GM18511 (cell line): Measurements from ENCODE around the gene CENPM.

Experiments used
- ATAC-seq: cut with Tn5 transposase; IDR thresholded peaks from one replicate; pipeline ENCODE4 v1.9.1; 2021; ENCODE audit warnings: mild to moderate bottlenecking, moderate library complexity; ENCODE audit not compliant: unreplicated experiment

The CENPM gene

DNA sequence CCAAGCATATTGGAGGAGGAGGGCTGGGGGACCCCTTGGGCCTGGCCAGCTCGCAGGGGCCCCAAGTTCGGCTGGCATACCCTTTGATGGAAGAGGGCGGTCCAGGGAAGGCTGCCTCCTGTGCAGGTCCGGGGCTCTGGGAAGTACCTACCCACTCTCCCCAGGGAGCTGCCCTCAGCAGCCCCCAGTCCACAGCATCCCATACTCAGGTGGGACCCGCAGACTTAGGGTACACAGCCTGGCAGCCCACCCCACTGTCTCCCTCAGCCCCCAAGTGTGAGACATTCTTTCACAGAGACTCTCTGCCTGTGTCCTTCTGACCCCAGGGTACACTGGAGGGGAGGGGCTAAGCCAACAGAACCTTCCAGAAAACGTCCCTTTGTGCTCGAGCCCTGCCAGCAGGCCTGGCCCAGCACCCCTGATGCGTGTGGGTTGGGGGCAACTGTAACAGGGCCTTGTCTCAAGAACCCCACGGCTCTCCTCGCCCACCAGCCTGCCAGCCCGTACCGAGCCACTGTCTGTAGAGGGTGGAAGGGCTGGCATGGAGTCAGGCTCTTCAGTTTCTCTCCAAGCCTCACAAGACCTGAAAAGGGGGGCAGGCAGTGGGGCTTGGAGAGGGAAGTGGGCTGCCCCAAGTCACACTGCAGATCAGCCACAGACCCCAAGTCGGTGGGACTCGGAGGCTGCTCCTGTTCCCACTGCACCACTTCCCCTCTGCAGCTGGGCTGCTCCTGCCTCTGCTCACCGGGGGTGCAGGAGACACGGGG lies 13.4 kb downstream of the CENPM start:
- no peak for ATAC-seq

DNA sequence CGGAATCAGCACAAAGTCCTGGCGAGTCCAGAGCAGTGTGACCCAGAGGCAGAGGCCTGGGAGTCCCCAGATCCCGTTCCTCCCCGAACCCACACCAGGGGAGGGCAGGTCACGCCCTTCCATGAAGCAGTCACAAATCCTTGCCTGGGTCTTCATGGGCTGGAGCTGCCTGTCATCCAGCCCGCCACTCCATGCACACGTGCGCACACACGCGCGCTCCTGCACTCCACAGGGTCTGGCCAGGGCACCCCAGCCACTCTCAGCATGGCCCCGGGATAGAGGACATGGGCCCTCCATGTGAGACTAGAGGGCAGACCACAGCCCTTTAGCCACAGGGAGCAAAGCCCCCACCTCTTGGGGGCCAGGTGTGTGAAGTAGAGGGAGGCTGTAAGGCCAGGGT lies 14.6 kb downstream of the CENPM start:
- no peak for ATAC-seq

DNA sequence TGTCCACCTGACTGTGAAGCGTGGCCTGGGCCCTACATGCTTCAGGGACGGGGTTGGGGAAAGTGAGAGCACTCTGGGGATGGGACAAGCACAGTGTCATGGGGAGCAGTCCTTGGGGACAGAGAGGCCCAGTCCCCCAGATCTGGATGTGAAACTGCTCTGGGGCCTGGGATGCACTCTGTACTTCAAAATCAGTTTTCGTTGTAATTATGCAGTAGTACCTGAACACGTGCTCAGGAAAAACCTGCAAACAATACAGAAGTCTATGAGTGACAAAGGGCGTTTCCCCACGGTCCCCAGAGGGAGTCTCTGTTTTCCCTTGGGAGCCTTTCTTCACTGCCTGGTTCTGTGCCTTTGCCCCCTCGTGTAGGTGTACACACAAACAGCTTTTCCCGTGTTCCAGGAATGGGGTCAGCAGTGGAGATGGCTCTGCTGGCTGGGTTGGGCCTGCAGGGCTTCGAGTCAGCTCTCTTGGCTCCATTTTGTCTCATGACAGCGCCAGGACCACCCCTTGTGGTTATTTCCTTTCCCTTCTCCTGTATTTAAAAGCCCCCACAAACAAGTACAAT lies 15.2 kb downstream of the CENPM start:
- no peak for ATAC-seq

DNA sequence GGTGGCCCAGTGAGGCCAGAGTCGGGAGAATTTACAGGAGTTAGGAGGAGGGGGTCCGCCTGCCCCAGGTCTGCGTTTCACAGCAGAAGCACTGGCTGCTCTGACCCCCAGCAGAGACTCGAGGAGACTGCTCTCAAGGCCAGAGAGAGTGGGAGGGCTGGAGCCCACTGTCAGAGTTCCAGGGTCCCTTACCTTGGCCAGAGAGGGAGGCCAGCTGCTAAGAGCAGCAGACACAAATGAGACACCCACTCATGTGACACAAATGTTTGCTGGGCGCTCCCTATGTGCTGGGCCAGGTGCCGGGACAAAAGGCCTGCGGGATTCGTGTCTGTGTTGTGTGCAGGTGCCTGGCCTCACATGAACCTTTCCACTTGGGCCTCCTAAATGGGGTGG lies 17.5 kb downstream of the CENPM start:
- no peak for ATAC-seq

DNA sequence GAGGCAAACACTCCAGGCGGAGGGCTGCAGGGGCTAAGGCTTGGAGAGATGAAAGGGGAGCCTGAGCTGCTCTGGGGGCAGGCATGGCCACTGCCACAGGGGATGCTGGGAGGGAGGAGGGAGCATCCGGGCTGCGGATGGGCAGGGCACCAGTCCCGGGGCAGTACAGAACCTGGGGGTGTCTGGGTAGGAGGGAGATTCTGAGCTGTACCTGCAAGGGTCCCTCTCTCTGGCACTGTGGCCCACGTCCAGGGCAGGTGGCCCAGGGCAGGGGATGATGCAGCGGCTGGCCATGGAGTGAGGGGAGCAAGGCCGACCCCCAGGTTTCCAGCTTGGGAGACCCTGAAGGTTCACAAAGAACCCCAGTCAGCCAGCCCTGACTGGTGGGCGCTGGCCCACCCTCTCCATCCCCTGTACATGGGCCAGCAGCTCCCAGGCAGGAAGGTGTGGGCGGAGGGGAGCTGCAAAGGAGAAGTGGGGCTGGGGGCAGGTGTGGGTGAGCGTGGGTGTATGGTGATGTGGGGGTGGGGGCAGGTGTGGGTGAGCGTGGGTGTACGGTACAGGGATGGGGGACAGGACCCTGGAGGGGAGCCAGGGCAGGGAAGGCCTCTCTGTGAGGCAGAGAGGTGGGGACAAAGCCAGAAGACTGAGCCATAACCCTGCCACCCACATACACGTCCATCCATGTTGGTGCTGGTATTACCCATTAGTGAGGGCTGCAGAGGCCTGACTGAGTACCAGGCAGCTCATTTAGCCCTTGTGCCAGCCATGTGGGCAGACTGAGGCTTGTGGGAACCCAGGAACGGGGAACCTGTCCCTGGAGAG lies 18.1 kb downstream of the CENPM start:
- ATAC-seq = no peak

DNA sequence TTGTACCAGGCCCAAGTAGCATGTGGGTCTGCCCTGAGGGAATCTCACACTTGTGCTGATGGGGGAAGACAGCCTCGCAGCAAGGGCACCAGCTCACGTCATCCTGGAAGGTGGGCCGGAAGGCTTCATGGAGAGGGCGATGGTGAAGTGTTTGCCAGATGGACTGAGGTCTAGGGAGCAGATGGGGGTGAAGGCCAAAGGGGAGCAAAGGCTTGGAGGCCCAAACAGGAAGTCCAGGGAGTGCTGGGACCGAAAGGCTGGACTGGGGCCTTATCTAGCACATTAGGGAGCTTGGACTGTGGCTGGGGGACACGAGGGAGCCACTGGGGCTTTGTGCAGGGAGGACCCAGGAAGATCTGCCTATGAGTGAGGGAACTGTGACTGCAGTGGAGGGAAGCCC lies 19.1 kb downstream of the CENPM start:
- ATAC-seq = no peak

DNA sequence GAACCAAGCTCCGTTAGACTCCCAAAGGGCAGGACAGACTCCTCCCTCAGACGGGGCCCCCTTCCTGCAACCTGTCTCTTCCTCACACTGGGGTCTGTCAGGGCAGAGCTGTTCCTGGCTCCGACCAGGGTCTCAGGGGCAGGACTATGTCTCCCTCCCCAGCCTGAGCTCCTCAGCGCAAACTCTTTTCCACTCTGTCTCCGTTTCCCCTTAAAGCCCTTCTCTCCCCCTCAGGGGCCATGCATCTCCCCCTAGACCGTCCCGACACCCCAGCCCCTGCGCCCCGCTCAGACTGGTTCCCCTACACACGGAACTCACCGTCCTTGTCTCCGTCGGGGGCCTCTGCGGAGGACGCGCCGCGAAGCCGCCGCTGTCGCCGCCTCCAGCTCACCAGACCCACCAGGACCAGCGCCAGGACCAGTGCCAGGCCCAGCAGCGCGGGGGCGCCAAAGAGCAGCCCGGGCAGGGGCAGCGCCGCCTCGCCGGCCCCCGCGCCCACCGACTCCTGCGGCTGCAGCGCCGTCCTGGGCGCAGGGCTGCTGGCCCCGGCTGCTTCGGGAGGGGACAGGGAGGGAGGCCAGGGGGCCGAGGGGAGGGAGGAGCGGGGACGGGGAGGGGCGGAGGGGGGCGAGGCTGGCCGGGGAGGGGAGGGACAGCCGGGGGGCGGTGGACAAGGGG lies 21.0 kb downstream of the CENPM start:
- peak; percentile 45 for ATAC-seq

DNA sequence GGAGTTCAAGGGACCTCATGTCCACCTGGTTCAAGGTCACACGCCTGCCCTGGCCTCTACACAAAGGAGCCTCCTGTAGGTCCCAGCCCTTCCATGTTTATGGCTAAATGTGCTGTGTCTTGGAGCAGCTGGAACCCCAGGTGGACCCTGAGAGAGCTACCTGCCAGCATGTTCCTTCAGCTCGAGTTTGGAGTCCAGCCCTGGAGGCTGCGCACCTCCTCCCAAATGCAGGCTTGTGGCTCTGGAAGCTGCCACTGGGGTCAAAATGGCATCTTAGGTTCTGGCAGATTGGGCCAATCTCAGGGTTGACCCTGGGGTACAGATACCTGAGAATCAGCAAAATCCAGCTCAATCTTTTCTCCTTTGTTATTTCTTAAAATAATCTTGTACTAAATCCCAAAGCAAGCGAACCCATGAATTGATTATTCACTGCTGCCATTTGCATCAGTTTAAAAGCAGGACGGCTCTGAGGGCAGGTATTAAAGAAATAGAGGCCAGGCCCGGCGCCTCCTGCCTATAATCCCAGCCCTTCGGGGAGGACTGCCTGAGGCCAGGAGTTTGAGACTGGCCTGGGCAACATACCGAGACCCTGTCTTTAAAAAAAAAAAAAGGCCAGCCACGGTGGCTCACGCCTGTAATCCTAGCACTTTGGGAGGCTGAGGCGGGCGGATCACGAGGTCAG lies 23.2 kb downstream of the CENPM start:
- ATAC-seq = no peak

DNA sequence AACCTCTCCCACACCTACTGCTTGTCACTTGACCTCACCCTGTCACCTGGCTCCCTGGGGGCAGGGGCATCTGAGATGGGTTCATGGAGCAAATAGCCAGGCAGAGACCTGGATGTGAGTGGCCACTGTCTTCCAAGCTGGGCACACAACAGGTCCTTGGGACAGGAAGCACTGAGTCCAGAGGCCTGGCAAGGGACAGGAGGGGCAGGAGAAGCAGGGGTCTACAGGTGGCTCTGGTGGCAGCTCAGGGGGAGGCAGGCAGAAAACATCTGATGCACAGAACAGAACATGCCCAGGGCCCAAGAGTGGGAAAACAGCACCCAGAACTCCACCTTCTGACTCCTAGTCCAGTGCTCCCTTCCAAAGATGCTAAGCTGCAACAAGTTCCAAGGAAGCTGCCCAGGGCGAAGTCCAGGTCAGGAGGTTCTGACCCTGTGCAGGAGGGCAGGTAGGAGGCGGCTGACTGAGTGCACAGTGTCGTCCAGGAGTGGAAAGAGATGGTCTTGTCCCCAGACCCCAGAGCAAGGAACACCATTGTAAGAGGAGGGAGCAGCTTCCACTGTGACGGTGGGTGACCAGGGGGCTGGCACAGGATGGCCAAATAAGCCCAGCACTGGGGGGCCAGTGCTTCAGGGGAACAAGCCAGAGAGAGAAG lies 23.9 kb downstream of the CENPM start:
- ATAC-seq = no peak

DNA sequence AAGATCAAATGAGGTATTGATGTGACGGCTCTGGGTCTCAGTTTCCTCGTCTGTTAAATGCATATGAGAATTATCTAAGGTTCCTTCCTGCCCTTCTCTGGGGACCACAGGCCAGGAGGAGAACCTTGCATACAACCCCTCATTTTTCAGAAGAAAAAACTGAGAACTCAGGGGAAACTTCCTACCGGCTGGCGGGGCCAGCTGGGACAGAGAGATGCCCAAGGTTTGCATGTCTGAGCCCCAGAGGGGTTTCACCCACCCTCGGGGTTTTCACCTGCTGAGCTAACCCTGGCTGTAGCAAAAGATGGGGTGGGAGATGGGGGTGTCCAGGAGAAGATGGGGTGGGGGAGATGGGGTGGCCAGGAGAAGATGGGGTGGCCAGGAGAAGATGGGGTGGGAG lies 24.6 kb downstream of the CENPM start:
- ATAC-seq = no peak

DNA sequence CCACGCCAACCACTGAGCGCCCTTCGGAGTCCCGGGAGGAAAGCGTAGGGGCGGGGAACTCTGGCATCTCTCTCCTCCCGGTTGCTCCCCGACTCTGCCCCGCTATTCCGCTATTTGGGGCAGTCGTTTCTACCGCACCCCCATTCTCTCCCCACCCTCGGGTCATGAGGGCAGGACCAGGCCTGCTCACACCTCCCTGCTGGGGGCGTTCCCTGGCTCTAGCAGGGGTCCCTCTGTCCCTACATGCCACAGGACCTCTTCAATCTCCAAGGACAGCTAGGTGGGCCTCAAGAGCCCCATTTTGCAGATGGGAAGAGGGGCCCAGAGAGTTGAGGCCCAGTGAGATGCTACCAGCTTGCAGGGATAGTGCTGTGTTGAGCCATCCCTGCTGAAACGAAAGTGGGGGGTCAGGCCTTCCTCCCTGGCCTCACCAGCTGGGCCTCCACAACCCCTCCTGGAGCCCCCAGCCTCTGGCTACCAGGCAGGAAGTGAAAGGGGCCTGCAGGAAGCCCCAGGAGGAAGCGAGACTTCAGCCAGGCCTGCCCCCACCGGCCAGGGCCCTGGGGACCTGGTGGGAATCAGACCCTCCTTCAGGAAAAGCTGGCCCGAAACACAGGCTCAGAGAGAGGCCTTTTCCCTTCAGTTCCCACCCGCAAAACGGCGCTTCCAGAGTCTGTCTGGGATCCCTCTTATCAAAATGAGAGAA lies 26.5 kb downstream of the CENPM start:
- peak; percentile 32 for ATAC-seq

DNA sequence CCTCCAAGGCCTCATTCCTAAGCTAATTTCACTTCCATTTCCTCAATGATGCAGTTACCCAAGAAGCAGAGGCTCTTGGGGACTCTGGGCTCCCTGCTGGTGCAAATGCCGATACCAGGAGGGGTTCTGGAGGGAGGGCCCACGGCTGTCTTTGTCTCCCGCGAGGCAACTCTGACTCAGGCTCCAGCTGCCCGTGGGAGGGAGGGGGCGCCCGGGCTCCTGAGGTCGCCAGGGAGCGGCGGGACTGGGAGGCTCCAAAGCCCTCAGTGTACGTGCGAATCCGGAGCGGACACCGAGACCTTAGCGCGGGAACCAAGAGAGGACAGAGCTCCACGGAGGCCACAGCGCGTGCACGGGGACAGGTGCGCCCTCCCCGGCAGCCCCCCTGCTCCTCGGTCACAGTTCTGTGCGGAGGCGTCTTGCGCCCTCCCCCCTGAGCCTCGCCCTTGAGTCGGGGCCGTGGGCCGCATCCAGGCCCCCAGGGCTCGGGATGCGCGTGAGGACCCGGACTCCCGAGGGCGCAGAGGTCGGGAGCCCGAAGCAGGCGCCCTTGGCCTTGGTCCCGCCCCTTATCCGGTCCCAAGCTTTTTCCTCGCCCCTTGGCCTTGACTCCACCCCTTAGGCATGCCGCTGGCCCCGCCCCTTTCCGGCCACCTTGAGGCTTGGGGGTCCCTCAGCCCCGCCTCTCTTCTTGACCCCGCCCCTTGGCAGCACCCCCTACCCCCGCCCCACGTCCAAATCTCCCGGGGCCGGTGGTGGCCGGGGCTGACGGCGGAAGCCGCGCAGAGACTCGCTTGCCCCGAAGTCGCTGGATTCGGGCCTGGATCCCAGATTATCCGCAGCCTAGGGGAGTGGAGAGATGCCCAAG lies 27.4 kb downstream of the CENPM start:
- ATAC-seq = peak; percentile 58

DNA sequence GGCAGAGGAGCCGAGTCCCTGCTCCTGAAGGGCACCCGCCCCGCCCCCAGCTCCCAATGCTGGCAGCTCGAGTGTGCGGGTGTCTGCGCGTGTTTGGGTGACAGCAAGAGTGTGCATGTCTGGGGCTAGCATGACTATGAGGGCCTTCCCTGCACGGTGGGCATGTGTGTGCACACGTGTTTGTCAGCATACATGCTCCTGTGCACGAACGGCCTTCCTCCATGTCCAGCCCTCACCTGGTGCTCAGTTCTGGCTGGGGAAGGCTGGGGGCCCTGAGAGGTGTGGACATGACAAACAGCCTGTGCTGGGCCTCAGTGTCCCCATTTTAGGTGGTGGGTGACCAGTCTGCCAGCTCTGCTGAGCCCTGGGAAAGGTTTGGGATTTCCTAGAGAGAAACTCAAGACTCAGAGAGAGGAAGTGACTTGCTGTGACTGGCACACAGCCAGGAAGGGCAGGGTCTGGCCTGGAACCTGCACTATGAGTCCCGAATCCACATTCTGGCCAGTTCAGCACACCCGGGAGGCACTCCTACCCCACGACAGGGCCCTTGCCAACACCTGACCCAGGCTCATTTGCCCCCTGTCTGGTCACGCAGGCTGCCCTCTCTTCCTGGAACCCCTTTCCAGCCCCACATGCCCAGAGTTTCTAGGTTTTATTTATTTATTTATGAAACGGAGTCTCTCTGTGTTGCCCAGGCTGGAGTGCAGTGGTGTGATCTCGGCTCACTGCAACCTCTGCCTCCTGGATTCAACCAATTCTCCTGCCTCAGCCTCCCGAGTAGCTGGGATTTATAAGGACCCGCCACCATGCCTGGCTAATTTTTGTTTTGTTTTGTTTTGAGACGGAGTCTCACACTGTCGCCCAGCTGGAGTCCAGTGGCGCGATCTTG lies 28.8 kb downstream of the CENPM start:
- no peak for ATAC-seq

DNA sequence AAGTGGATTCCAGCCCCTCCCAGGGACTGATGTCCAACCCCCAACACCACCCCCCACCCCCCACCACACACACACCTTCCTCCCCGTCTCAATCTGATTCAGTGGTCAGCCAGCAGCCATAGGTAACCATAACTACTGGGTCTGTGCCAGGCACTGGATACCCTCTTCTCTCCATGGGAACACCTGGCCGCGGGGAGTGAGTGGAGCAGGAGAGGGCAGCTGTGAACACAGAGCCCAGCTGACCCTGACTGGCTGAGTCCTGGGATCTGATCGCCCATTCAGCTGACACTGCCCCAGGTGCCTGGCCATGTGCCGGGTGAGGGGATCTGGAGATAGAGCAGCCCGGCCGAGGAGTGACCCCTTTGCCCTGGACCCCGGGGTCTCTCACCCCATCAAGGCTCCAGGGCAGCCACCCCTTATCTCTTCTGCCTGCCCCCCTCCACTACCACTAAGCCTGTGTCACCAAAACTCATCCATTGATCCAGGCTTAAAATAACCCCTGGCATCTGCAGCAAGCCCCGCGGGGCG lies 29.5 kb downstream of the CENPM start:
- no peak for ATAC-seq

DNA sequence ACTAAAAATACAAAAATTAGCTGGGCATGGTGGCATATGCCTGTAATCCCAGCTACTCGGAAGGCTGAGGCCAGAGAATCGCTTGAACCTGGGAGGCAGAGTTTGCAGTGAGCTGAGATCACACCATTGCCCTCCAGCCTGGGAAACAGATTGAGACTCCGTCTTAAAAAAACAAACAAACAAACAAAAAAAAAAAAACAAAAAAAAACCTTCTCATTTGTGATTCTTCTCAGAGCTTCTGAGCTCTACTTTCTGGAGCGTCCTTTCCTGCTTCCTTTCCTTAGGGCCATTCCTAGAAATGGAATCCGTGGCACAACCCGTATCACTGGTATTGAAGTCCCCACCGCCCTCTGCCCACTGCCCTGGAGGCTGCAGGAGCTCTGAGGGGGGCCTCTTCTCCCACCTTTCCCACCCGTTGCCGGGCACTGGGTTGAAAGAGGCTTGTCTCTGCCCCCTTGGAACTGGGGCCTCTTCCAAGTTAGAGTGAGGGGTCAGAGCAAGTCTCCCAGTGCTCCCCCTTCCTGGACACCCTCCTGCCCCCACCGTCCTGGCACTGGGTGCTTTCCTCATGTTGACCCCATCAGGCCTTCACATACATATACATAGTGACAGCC lies 30.1 kb downstream of the CENPM start:
- ATAC-seq = no peak

DNA sequence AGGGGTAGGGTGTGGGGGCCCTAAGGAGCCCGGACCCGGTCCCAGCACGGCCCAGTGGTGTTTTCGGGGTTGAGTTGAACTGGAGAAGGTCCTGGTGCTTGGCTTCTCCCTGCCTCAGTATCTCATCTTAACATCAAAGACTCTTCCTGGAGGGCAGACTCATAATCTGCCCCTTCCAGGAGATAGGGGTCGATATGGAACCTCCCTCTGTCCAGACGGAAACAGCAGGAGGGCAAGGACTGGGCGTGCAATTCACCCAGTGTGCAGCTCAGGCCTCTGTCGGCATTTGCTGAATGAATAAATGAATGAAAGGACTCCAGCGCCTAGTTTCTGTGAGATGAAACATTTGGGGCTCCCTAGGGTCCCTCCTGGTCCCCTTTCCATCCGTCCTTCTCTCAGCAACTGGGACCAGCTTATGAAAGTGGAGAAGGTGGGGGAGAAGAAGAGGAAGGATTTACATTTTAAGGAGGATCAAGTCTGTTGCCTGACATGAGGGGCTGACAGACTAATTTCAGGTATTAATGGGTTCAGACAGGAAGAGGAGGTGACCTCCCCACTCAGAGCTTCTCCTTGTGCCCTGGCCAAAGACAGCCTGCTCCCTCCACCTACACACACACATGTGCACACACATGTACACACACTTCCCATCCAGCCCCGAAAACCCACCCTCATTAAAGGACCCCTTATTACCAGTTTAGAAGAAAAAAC lies 31.0 kb downstream of the CENPM start:
- no peak for ATAC-seq
